IMR-90 (cell line): ENCODE data around the gene ZFR. TPM values are rescaled to one million over a fixed set of nuclear protein-coding genes. Genes with fewer than 3 reads are reported as not detected.
A peak's percentile ranks its signal among the peaks of the same experiment; 100 is the strongest.

Experiments used
- ATAC-seq: fragments of 200-7000 bp; cut with Tn5 transposase; 2 replicates; pipeline ENCODE4 v1.9.1; 2020; ENCODE audit warnings: low read depth, mild to moderate bottlenecking, moderate library complexity
- BruUV-seq: library from RNA; stranded (reverse); fragments of 400-500 nt; replicated peaks from 2 replicates; lab custom pipeline; 2021; lab: Mats Ljungman, UMichigan
- CTCF ChIA-PET: fragments of 300-600 bp; formaldehyde crosslinking; extraction: SDS; loops from one replicate; lab custom pipeline; 2021; ENCODE audit warnings: antibody characterized with exemption; lab: Yijun Ruan, JAX
- POLR2A ChIA-PET: fragments of 300-600 bp; sonication (Branson Sonifier 250); formaldehyde crosslinking; loops from one replicate; lab custom pipeline; 2022; ENCODE audit warnings: antibody characterized with exemption; ENCODE audit not compliant: unreplicated experiment; lab: Charles Lee
- DNase-seq: peaks from one replicate; pipeline ENCODE4 v3.0.0; 2013
- H2AFZ ChIP-seq: replicated peaks from 2 replicates; pipeline ENCODE3; 2013; ENCODE audit warnings: low read length, mild to moderate bottlenecking; ENCODE audit not compliant: poor library complexity
- H2AK5ac ChIP-seq: 2 replicates; pipeline ENCODE4 v1.6.1; 2013; ENCODE audit warnings: low read depth, low read length, inconsistent platforms
- H2AK9ac ChIP-seq: replicated peaks from 2 replicates; pipeline ENCODE3; 2013; ENCODE audit warnings: mild to moderate bottlenecking, low read depth, low read length, moderate library complexity; ENCODE audit not compliant: poor library complexity
- H2BK120ac ChIP-seq: 2 replicates; pipeline ENCODE4 v1.6.1; 2013; ENCODE audit warnings: low read depth, low read length, inconsistent platforms
- H2BK15ac ChIP-seq: 3 replicates; pipeline ENCODE4 v1.6.1; 2013; ENCODE audit warnings: low read depth, low read length, inconsistent platforms
- H2BK20ac ChIP-seq: 2 replicates; pipeline ENCODE4 v1.6.1; 2013; ENCODE audit warnings: low read depth, mild to moderate bottlenecking, inconsistent platforms, low read length, moderate library complexity
- H2BK5ac ChIP-seq: 2 replicates; pipeline ENCODE4 v1.6.1; 2013; ENCODE audit warnings: mild to moderate bottlenecking, low read depth, low read length, inconsistent platforms; ENCODE audit not compliant: poor library complexity, severe bottlenecking
- H3K14ac ChIP-seq: replicated peaks from 2 replicates; pipeline ENCODE4 v1.6.1; 2013; ENCODE audit warnings: low read depth, low read length, inconsistent platforms
- H3K18ac ChIP-seq: 2 replicates; pipeline ENCODE4 v1.6.1; 2013; ENCODE audit warnings: low read depth, low read length, control low read depth
- H3K23ac ChIP-seq: 2 replicates; pipeline ENCODE4 v1.6.1; 2013; ENCODE audit warnings: low read depth, low read length, inconsistent platforms
- H3K27ac ChIP-seq: 2 replicates; pipeline ENCODE4 v1.5.1; 2013; ENCODE audit warnings: mild to moderate bottlenecking, control low read depth, low read length; ENCODE audit not compliant: insufficient read depth
- H3K27me3 ChIP-seq: 2 replicates; pipeline ENCODE4 v1.6.1; 2013; ENCODE audit warnings: low read length; ENCODE audit not compliant: control insufficient read depth, insufficient read depth
- H3K36me3 ChIP-seq: 2 replicates; pipeline ENCODE4 v1.6.1; 2013; ENCODE audit warnings: low read length, mixed read lengths; ENCODE audit not compliant: control insufficient read depth, insufficient read depth
- H3K4ac ChIP-seq: 2 replicates; pipeline ENCODE4 v1.6.1; 2013; ENCODE audit warnings: low read depth, low read length, inconsistent platforms
- H3K4me1 ChIP-seq: 2 replicates; pipeline ENCODE4 v1.6.1; 2013; ENCODE audit warnings: low read length, mixed read lengths; ENCODE audit not compliant: control insufficient read depth, insufficient read depth
- H3K4me2 ChIP-seq: 2 replicates; pipeline ENCODE4 v1.6.1; 2013; ENCODE audit warnings: low read depth, mild to moderate bottlenecking, control low read depth, low read length, moderate library complexity
- H3K4me3 ChIP-seq: 2 replicates; pipeline ENCODE4 v1.5.1; 2013; ENCODE audit warnings: low read depth, mild to moderate bottlenecking, control low read depth, low read length, moderate library complexity; ENCODE audit not compliant: insufficient read depth
- H3K56ac ChIP-seq: 2 replicates; pipeline ENCODE4 v1.6.1; 2013; ENCODE audit warnings: low read length, inconsistent platforms; ENCODE audit not compliant: insufficient read depth; ENCODE audit errors: extremely low read depth
- H3K79me1 ChIP-seq, 2 experiments: 2 replicates each; pipeline ENCODE4 v1.6.1; 2013; ENCODE audit warnings: low read length in 2 of 2, inconsistent platforms in 1 of 2, low read depth in 1 of 2
- H3K9ac ChIP-seq: 2 replicates; pipeline ENCODE4 v1.6.1; 2013; ENCODE audit warnings: low read depth, low read length, control low read depth
- H3K9me1 ChIP-seq: 2 replicates; pipeline ENCODE4 v1.6.1; 2013; ENCODE audit warnings: low read length, inconsistent platforms; ENCODE audit not compliant: insufficient read depth
- H3K9me3 ChIP-seq: 2 replicates; pipeline ENCODE4 v1.6.1; 2013; ENCODE audit warnings: low read length; ENCODE audit not compliant: control insufficient read depth, insufficient read depth
- H4K20me1 ChIP-seq: 2 replicates; pipeline ENCODE4 v1.6.1; 2013; ENCODE audit warnings: low read length, inconsistent platforms; ENCODE audit not compliant: insufficient read depth
- H4K5ac ChIP-seq: 2 replicates; pipeline ENCODE4 v1.6.1; 2013; ENCODE audit warnings: mild to moderate bottlenecking, low read depth, low read length, control low read depth
- H4K8ac ChIP-seq, 2 experiments: 2 replicates each; pipeline ENCODE4 v1.6.1; 2013; ENCODE audit warnings: low read depth in 2 of 2, low read length in 2 of 2, control low read depth in 1 of 2, inconsistent platforms in 1 of 2
- H4K91ac ChIP-seq: 2 replicates; pipeline ENCODE4 v1.6.1; 2013; ENCODE audit warnings: low read depth, low read length, inconsistent platforms; ENCODE audit not compliant: insufficient read depth
- BHLHE40 ChIP-seq: fragments of 150-350 bp; IDR thresholded peaks from 2 replicates; pipeline ENCODE4 v1.6.1; 2016; ENCODE audit warnings: mild to moderate bottlenecking, low read depth, low read length
- MAFK ChIP-seq: IDR thresholded peaks from 2 replicates; pipeline ENCODE4 v1.6.1; 2012; ENCODE audit warnings: low read depth, low read length, improper control_type of control experiment
- WGBS, 2 experiments: methylation state at CpG; one replicate each; pipeline versions ENCODE4 v1.1.5 to v1.1.7; 2013; ENCODE audit warnings: missing lambda C conversion rate in 2 of 2; ENCODE audit not compliant: insufficient read length in 1 of 2; ENCODE audit errors: extremely low coverage in 2 of 2; 5-methylcytosine and 5-hydroxymethylcytosine counted together
- dilution Hi-C: fragments of 300-500 bp; cut with HindIII; formaldehyde crosslinking; loops from one replicate; pipeline ENCODE4 v1.14.3; 2018; ENCODE audit warnings: low sequenced_read_pairs; ENCODE audit not compliant: unreplicated experiment
- in situ Hi-C: fragments of 300-500 bp; cut with MboI; formaldehyde crosslinking; loops from 3 replicates; pipeline ENCODE4 v1.14.3; 2019; ENCODE audit warnings: low sequenced_read_pairs, inconsistent platforms, mixed read lengths
- intact Hi-C: fragments of 100-400 bp; cut with micrococcal nuclease; formaldehyde crosslinking; loops from 2 replicates; pipeline ENCODE4 v1.10.0; 2022
- polyA plus RNA-seq, 3 experiments: library from polyadenylated mRNA; depleted of rRNA; stranded (reverse); fragments of >200 nt; gene quantifications; 2 replicates each; pipeline ENCODE4 v1.2.3, GENCODE V29; 2012; ENCODE audit warnings: low replicate concordance in 1 of 3
- total RNA-seq: library from RNA; depleted of rRNA; stranded (reverse); fragments of >200 nt; gene quantifications from 2 replicates; pipeline ENCODE4 v1.2.3, GENCODE V29; 2012

ZFR gene
- total and polyA plus RNA-seq, 2 of the 4 experiments (the other 2 are of a cell fraction): 30.4 to 81.4 TPM

- Histone ChIP-seq H2AFZ (no peak overlapping the region), H3K23ac (no peak overlapping the region), H3K4me2 (no peak overlapping the region), H3K14ac (no peak overlapping the region), H3K9me1 (peaks cover 9% of the 10 kb centered on the region; the same call in 1 of the 2 replicates), H3K9ac (no peak overlapping the region), H3K18ac (no peak overlapping the region), H4K5ac (no peak overlapping the region), H4K8ac (no peak overlapping the region), H3K4me1 (peaks cover 5% of the 10 kb centered on the region), H4K91ac (no peak overlapping the region), H3K27ac (no peak overlapping the region), H3K79me1 (peaks cover 27 to 65% of the 10 kb centered on the region in 2 experiments; a peak in 3 of 4 replicates), H3K4ac (no peak overlapping the region), H2BK5ac (no peak overlapping the region), H2BK20ac (no peak overlapping the region), H2BK120ac (no peak overlapping the region), H3K4me3 (no peak overlapping the region), H3K27me3 (no peaks in the 10 kb centered on the region), H3K36me3 (no peaks in the 10 kb centered on the region; the same call in 1 of the 2 replicates), H2AK5ac (no peak overlapping the region), H2AK9ac (no peak overlapping the region), H3K56ac (no peak overlapping the region), H2BK15ac (no peak overlapping the region), H4K20me1 (peaks cover 15% of the 10 kb centered on the region; the same call in 1 of the 2 replicates), H3K9me3 (no peaks in the 10 kb centered on the region)
- ATAC-seq (no peak), DNase-seq (no peak)
- ChIA-PET POLR2A (no interaction called here), CTCF (interaction anchor here (0.6 kb wide), 1 partner anchor 77 kb away, joined by 3 read pairs; no protein-coding TSS in a partner anchor)
- in situ Hi-C loops: no loop called here
- dilution Hi-C loops: no loop called here
- TF ChIP-seq BHLHE40 (no peak), MAFK (peak; percentile 49; the same call in 1 of the 2 replicates)
- intact Hi-C loops: no loop called here
- WGBS, 2 experiments: no CpG with 5 or more reads among the region's 4 CpGs
- BruUV-seq: no TSS peak
These were observed 136.8 kb downstream of the ZFR start for GRCh38 chr5:32307769-32308194.
